ENCODE measurements around the gene CCNK. TPM values are rescaled to one million over a fixed set of nuclear protein-coding genes. Genes with fewer than 3 reads are reported as not detected.

CCNK gene
- total RNA-seq, 4 donors from 2014 or later, result 23.4 to 66.3 (median 39.0) TPM

DNA sequence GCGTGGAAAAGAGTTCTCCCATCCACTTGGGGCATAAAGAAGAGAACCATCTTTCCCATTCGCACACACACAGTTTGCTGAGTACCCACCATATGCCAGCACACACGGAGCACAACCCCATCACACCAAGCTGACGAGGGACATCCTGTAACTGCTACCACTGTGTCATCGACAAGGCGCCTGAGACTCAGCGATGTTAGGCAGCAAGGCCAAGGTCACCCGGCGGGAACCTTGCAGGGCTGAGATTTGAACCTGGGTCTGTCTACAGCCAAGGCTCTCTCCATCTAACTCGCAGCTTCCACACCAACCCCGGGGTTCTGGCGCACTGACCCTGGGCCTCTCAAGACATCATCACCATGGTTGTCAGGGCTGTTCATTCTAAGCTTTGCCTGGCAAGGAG lies 62.8 kb downstream of the CCNK start:
- Histone ChIP-seq H3K27me3 (peaks cover 4% of the 10 kb centered on the region), H3K9me3 (no peaks in the 10 kb centered on the region), H3K36me3 (no peaks in the 10 kb centered on the region), H3K4me1 (peaks cover 5% of the 10 kb centered on the region), H3K27ac (no peak overlapping the region), H3K4me3 (no peak overlapping the region)
- DNase-seq (ENCODE audit: low spot score in 2 of 2), result no peak
- 96% methylated on average over 11 of the region's 12 CpGs for WGBS
- TF ChIP-seq POLR2A (IDR thresholded peaks at IDR 0.05) (no peak), POLR2AphosphoS5 (IDR thresholded peaks at IDR 0.05) (no peak), EP300 (IDR thresholded peaks at IDR 0.05) (no peak)
- TF ChIP-seq, protein P1, sequence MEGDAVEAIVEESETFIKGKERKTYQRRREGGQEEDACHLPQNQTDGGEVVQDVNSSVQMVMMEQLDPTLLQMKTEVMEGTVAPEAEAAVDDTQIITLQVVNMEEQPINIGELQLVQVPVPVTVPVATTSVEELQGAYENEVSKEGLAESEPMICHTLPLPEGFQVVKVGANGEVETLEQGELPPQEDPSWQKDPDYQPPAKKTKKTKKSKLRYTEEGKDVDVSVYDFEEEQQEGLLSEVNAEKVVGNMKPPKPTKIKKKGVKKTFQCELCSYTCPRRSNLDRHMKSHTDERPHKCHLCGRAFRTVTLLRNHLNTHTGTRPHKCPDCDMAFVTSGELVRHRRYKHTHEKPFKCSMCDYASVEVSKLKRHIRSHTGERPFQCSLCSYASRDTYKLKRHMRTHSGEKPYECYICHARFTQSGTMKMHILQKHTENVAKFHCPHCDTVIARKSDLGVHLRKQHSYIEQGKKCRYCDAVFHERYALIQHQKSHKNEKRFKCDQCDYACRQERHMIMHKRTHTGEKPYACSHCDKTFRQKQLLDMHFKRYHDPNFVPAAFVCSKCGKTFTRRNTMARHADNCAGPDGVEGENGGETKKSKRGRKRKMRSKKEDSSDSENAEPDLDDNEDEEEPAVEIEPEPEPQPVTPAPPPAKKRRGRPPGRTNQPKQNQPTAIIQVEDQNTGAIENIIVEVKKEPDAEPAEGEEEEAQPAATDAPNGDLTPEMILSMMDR (IDR thresholded peaks at IDR 0.05), result no peak

DNA sequence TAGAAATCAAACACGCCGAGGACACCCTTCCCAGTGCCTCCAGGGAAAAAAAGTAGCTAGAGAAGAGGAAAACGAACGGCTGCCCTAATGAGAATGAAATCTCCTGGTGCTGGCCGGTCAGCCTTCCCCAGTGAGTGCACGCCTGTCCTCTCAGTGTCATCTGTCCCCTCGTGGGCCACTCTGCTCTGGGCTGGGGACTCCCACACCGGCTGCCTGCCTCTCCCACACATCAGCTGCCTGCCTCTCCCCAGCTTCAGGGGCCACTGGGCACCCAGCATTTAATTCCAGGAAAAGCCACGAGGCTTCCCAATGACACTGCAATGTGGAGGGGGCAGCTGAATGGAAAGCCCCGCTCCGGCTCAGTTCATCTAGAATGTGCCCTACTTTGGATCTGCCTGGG lies 63.8 kb downstream of the CCNK start:
- no peak for TF ChIP-seq POLR2A (IDR thresholded peaks at IDR 0.05)
- TF ChIP-seq EP300 (IDR thresholded peaks at IDR 0.05), result no peak
- no peak for TF ChIP-seq POLR2AphosphoS5 (IDR thresholded peaks at IDR 0.05)
- TF ChIP-seq, protein P1 (IDR thresholded peaks at IDR 0.05), result no peak
- no peaks in the 10 kb centered on the region for H3K9me3 ChIP-seq
- WGBS, result 72% methylated on average over 10 of the region's 11 CpGs
- H3K36me3 ChIP-seq, result no peaks in the 10 kb centered on the region
- no peak overlapping the region for H3K4me3 ChIP-seq
- DNase-seq (ENCODE audit: low spot score in 2 of 2), result no peak
- peaks cover 8% of the 10 kb centered on the region for H3K4me1 ChIP-seq
- no peak overlapping the region for H3K27ac ChIP-seq
- peaks cover 4% of the 10 kb centered on the region for H3K27me3 ChIP-seq

DNA sequence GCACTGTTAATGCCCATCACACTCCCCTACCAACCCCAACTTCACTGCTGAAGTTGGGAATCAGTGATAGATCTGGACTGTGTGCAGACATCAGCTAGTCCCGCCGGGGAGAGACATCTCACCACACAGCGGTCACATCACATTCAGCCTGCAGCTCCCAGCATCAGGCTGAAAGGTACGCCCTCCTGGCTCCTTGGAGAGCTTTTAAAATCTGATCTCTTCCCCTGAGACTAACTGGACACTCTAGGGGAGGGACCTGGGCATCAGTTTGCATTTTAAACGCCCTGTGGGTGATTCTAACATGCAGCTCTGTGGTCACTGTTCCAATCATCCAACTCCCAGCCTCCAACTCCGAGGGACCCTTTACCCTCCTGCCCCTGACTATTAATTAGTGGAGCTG lies 64.4 kb downstream of the CCNK start:
- TF ChIP-seq, protein P1 (IDR thresholded peaks at IDR 0.05), result no peak
- TF ChIP-seq POLR2AphosphoS5 (IDR thresholded peaks at IDR 0.05), result no peak
- TF ChIP-seq POLR2A (IDR thresholded peaks at IDR 0.05), result no peak
- TF ChIP-seq EP300 (IDR thresholded peaks at IDR 0.05), result no peak
- Histone ChIP-seq H3K27me3 (peaks cover 4% of the 10 kb centered on the region), H3K4me1 (peaks cover 8% of the 10 kb centered on the region), H3K9me3 (no peaks in the 10 kb centered on the region), H3K36me3 (no peaks in the 10 kb centered on the region), H3K4me3 (no peak overlapping the region), H3K27ac (no peak overlapping the region)
- no peak for DNase-seq (ENCODE audit: low spot score in 2 of 2)
- 57% methylated on average over 3 of the region's 6 CpGs for WGBS

DNA sequence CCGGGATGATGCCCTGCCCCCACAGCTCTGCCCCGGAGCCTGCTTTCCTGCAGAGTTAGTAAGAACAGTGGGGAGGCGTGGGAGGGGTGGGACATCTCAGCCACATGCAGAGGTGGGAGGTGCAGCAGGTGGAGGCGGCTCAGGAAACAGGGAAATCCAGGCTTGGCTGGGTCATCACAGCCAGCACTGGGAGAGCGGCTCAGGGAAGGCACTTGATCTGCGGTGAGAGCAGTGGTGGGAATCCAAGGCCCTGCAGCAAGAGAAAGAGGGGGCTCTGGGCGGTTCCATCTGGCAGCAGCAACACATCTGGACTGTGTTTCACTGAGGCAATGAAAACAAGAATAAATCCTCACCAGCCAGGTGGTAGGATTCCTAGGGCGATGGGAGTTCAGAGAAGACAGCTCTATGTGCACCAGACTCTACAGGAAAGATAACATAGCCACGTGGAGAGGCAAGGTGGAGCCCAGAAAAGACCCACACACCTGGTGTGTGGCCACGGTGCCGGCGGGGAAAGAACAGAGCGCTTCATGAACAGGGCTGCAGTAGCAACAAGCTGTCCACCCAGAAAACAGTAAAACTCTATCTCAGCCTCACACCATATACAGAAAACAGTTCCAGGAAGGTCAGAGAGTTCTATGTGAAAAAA lies 65.1 kb downstream of the CCNK start:
- Histone ChIP-seq H3K27ac (no peak overlapping the region), H3K4me3 (no peak overlapping the region), H3K9me3 (no peaks in the 10 kb centered on the region), H3K36me3 (no peaks in the 10 kb centered on the region), H3K4me1 (peaks cover 8% of the 10 kb centered on the region), H3K27me3 (peaks cover 4% of the 10 kb centered on the region)
- no peak for DNase-seq (ENCODE audit: low spot score in 2 of 2)
- TF ChIP-seq, protein P1 (IDR thresholded peaks at IDR 0.05), result no peak
- TF ChIP-seq EP300 (IDR thresholded peaks at IDR 0.05) (no peak), POLR2AphosphoS5 (IDR thresholded peaks at IDR 0.05) (no peak), POLR2A (IDR thresholded peaks at IDR 0.05) (no peak)
- WGBS, result 55% methylated on average over 13 of the region's 13 CpGs

DNA sequence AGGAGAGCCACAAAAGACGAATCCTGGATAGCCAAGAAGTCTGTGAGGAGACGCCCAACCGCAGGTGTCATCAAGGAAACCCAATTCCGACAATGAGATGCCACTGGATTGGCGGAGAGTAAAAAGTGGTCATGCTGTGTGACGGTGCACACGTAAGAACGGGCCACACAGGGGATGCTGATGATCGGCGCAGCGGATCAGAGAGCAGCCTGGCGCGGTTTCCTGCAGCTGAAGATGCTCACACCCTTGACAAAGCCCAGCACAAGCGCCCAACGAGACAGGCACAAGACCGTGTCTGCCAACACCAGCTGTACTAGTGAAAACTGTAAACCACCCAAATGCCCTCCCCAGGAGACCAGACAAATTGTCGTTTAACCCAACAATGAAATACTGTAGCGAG lies 67.0 kb downstream of the CCNK start:
- TF ChIP-seq POLR2A (IDR thresholded peaks at IDR 0.05) (no peak), POLR2AphosphoS5 (IDR thresholded peaks at IDR 0.05) (no peak), EP300 (IDR thresholded peaks at IDR 0.05) (no peak)
- TF ChIP-seq, protein P1 (IDR thresholded peaks at IDR 0.05), result no peak

More for the DNA sequence above, 67.0 kb downstream of the CCNK start:
- Histone ChIP-seq H3K36me3 (no peaks in the 10 kb centered on the region), H3K4me1 (peaks cover 8% of the 10 kb centered on the region), H3K4me3 (no peak overlapping the region), H3K27me3 (peaks cover 4% of the 10 kb centered on the region), H3K27ac (no peak overlapping the region), H3K9me3 (no peaks in the 10 kb centered on the region)
- 85% methylated on average over 18 of the region's 18 CpGs for WGBS
- DNase-seq (ENCODE audit: low spot score in 2 of 2), result no peak

All from suprapubic skin (tissue), 4 donors.